ENCODE data around the gene TMSB10.
"Not testable (repeated sequence)": the region's sequence is repeated elsewhere in the genome, so short reads cannot be mapped to it uniquely, and the experiment has no call there.

The TMSB10 gene

GRCh38 chr2:84905181-84906107 lies at the start of gene TMSB10:
Gene TMSB10 (plus strand): TSS chr2:84905656.
- DNase-seq = peak; percentile 95

DNA sequence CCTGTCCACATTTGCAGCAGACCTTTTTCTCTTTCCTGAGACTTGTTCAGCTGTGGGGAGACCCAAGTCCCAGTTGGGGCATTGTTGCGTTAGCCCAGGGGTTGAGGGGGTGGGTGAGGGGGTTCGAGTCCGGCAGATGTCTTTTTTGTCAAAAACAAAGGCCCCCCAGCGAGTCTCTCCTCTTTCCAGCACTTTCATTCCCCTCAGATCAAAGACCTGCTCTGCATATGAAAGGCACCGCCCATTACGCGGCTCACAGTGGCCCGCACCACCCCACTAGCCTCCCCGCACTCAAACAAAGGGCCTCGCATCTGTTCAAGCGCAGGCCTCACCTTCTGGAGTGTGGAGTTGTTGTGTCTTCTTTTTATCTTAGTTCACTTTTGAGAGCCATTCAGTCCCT lies 49.7 kb upstream of the TMSB10 start:
- DNase-seq = peak; percentile 61

DNA sequence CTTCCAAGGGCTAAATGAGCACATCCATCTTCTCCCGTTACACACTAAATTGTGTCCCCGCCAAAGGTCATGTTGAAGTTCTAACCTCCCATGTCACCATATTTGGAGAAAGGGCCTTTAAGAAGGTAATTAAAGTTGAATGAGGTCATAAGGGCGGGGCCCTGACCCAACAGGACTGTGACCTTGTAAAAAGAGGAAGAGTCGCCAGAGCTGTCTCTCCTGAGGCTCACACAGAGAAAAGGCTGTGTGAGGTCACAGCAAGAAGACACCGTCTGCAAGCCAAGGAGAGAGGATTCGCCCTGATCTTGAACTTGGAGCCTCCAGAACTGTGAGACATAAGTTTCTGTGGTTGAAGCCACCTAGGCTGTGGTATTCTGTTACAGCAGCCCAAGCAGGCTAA lies 48.7 kb upstream of the TMSB10 start:
- peak; percentile 72 for DNase-seq

GRCh38 chr2:84857566-84857965 lies 47.9 kb upstream of the TMSB10 start:
- DNase-seq = peak; percentile 50

DNA sequence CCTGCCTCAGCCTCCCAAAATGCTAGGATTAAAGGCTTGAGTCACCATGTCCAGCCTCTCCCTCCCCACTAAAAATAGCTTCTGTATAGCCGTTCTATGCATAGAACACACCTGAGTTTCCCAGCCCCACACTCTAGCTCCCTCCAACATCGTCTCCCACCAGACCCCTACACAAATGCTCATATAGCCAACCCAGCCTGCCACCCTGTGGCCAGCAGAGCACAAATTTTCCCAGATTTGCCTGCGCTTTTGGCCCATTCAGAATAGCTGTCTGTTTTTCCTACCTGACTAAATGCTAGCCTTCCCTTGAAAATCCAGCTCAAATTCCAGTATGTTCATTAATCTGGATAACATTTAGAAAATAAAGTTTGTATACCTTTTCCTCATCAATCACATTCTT lies 47.3 kb upstream of the TMSB10 start:
- DNase-seq = peak; percentile 51

- DNase-seq = peak; percentile 41
Observed at GRCh38 chr2:84858937-84859336, 46.5 kb upstream of the TMSB10 start.

GRCh38 chr2:84861539-84861938 lies 43.9 kb upstream of the TMSB10 start:
- DNase-seq = no peak

GRCh38 chr2:84862006-84862405 lies 43.5 kb upstream of the TMSB10 start:
- DNase-seq = no peak

DNA sequence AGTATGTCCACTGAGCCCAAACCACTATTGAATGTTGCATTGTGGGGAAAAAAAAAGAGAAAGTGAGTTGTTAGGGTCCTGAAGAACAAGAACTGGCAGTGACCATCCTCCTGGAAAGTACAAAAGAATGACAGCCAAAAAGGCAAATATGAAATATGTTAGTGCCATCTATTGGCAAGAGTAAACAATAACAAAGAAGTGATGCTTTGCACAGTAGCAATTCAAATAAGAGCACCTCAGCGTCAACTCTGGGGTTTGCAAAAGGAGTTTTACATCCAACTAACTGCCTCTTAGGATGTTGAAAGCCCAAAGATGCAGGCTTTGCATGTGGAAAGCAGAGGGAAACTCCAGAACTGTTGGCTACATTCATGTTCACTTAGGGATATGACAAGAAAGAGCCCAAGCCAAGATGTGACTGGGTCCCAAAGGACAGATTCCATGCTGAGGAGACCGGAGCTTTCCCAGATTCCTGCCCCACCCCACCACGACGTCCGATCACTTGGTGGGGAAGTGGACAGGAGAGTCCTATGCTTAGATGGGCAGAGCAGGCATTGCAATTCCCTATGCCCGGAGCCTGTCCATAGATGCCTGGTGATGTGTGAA lies 40.2 kb upstream of the TMSB10 start:
- no peak for DNase-seq

- no peak for DNase-seq
Observed at GRCh38 chr2:84866122-84866521, 39.3 kb upstream of the TMSB10 start.

DNA sequence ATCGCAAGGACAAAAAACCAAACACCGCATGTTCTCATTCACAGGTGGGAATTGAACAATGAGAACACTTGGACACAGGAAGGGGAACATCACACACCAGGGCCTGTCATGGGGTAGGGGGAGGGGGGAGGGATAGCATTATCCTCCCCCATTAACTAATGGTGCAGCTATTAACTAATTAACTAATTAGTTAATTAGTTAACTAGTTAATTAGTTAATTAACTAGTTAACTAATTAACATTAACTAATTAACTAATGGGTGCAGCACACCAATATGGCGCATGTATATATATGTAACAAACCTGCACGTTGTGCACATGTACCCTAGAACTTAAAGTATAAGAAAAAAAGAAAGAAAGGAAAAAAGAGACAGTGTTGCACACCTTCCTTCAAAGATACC lies 37.1 kb upstream of the TMSB10 start:
- not testable (repeated sequence) for DNase-seq

GRCh38 chr2:84870306-84870705 lies 35.1 kb upstream of the TMSB10 start:
- peak; percentile 57 for DNase-seq

- DNase-seq = not testable (repeated sequence)
Observed at GRCh38 chr2:84872691-84873090, 32.8 kb upstream of the TMSB10 start.

DNA sequence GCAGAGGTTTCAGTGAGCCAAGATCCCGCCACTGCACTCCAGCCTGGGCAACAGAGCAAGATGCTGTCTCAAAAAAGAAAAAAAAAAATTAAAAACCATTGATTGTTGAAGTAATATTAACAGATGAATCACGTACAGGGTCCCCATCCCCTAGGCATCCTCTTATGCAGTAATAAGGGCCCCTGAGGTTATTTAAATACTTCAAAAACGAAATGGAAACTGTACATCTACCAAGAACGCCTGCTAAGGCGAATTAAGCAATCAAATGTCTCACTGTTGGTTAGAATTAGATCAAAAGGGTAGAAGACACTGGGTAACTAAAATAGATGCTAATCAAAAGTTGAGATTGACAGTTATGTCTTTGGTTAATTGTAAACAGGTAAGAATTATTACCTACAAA lies 32.1 kb upstream of the TMSB10 start:
- peak; percentile 53 for DNase-seq

- peak; percentile 57 for DNase-seq
Observed at GRCh38 chr2:84874381-84875212, 30.9 kb upstream of the TMSB10 start.

DNA sequence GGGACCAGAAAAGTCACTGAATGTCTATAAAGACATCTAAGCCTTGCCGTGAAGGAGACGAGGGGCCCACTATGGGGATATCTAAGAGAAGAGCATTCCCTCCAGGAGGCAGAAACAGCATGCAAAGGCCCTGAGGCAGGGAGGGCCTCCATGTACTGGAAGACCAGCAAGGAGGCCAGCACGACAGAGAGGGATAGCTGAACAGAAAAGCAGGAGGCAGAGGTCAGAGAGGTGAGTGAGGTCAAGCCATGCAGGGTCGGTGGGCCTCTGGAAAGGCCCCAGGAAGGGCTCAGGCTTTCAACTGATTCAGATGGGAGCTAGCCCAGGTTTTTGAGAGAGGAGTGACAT lies 30.3 kb upstream of the TMSB10 start:
- DNase-seq = peak; percentile 60

GRCh38 chr2:84875619-84876018 lies 29.8 kb upstream of the TMSB10 start:
- not testable (repeated sequence) for DNase-seq

DNA sequence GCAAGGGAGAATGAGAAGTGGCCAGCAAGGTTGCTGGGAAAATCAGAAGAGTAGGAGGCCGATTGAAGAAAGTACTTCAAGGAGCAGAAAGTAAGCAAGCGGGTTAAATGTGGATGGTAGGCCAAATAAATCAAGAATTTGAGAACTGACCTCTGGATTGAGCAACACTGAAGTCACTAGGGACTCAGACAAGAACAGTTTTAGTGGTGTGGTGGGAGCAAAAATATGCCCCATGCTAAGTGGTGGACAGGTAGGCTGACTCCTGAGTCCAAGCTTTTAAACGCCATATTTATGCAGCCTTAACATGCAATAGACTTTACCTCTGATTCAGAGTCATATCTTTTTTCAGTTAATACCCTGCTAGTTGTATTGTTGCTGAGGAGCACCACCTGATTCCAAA lies 29.1 kb upstream of the TMSB10 start:
- DNase-seq = peak; percentile 42

- DNase-seq = peak; percentile 64
Observed at GRCh38 chr2:84878459-84878858, 27.0 kb upstream of the TMSB10 start.

- peak; percentile 59 for DNase-seq
Observed at GRCh38 chr2:84878896-84879583, 26.4 kb upstream of the TMSB10 start.

GRCh38 chr2:84879584-84880394 lies 25.7 kb upstream of the TMSB10 start:
- peak; percentile 75 for DNase-seq

GRCh38 chr2:84880395-84880644 lies 25.1 kb upstream of the TMSB10 start:
- DNase-seq = no peak
